Motor neuron (in vitro differentiated cells): Measurements from ENCODE around the gene FLNB. TPM values are rescaled to one million over a fixed set of nuclear protein-coding genes. Genes with fewer than 3 reads are reported as not detected.
A peak's percentile ranks its signal among the peaks of the same experiment; 100 is the strongest.

ENCODE experiments used
- ATAC-seq, 8 experiments: fragments of 200-7000 bp; cut with Tn5 transposase; replicated peaks in 6 of 8; 2 replicates each; pipeline ENCODE4 v1.8.0; 2021; ENCODE audit warnings: mild to moderate bottlenecking in 8 of 8, moderate library complexity in 8 of 8
- H3K27ac ChIP-seq, 2 donors: fragments of 250-450 bp; sonication (Bioruptor Pico); 2 replicates each; pipeline ENCODE4 v1.9.0; 2021; ENCODE audit warnings: antibody characterized with exemption in 2 of 2, mild to moderate bottlenecking in 2 of 2, moderate library complexity in 1 of 2
- H3K4me1 ChIP-seq, 2 donors: fragments of 250-450 bp; sonication (Bioruptor Pico); replicated peaks in 1 of 2; 2 replicates each; pipeline ENCODE4 v1.6.1; 2021; ENCODE audit warnings: antibody characterized with exemption in 2 of 2, mild to moderate bottlenecking in 2 of 2, moderate library complexity in 1 of 2
- H3K4me3 ChIP-seq, 5 donors: fragments of 250-450 bp; sonication (Bioruptor Pico); 2 replicates each; pipeline ENCODE4 v1.9.0; 2021; ENCODE audit warnings: antibody characterized with exemption in 5 of 5, mild to moderate bottlenecking in 5 of 5, moderate library complexity in 4 of 5
- WGBS, 10 experiments: fragments of 450-650 bp; shearing (Covaris generic); methylation state at CpG; one replicate each; pipeline ENCODE4 v1.0.0; 2022; 5-methylcytosine and 5-hydroxymethylcytosine counted together
- in situ Hi-C, 9 experiments: fragments of 400-800 bp; cut with MboI; loops; one replicate each; pipeline ENCODE4 v1.15.0; 2021; ENCODE audit warnings: low sequenced_read_pairs in 9 of 9, low pct_unique_long_range_greater_than_20kb in 2 of 9; ENCODE audit not compliant: unreplicated experiment in 9 of 9
- total RNA-seq, 8 experiments: library from RNA; unstranded; fragments of 300-600 nt; gene quantifications; 2 replicates each; pipeline versions ENCODE4 v1.2.3 to v1.2.4, GENCODE V29; 2022

The FLNB gene
- total RNA-seq, 8 experiments from 2014 or later = 8.3 to 310 (median 53.5) TPM

DNA sequence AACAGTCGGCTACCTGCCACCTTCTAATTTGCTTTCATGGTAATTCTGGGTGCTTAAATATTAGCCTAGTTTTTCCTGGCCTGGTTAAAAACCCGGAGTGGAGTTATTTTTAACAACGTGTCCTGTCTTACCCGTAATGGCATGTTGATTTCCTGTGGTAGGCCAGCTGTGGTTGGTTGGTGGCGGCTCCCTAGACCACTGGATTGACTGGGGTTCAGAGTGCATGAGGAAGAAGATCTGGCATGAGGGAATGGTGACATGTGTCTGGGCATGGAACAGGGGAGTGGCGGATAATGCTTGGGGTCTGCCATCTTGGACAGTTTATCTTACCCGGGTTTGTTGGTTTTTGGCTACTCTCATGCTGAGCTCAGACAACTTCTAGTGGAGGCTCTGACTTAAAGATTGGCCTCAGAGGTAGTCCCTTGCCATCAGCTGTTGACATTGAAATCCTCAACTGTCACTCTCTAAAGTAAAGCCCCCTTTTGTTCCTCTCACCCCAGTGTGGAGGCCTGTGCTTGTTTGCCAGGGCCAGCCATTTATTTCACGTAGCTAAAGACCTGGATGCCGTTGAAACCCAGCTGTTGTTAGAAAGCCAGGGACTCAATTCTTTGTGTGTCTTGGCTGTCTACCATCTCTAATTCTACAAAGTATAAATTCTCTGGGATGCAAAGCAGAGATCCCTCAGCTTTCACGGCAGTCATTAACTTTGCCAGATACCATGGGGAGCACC lies 121.0 kb downstream of the FLNB start:
- peak in 1 of 8 experiments; percentile 86 for ATAC-seq
- in situ Hi-C loops = no loop called here
- Histone ChIP-seq H3K4me1 (no peaks in the 10 kb centered on the region), H3K4me3 (no peak overlapping the region), H3K27ac (no peak overlapping the region)
- WGBS, 10 experiments = 84 to 100% (median 98%) methylated on average over 1 to 9 of the region's 10 CpGs

DNA sequence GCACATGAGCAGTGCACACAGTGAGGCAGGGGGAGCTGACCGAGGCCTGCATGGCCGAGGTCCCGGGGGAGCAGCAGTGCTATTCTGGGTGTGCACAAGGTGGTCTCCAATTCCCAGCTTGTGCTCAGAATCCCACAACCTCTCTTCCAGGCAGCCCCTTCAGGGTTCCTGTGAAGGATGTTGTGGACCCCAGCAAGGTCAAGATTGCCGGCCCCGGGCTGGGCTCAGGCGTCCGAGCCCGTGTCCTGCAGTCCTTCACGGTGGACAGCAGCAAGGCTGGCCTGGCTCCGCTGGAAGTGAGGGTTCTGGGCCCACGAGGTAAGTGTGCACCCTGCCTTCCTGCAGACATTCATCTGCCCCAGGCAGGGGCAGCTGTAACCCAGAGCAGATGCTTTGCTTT lies 122.4 kb downstream of the FLNB start:
- no peak overlapping the region for H3K4me3 ChIP-seq
- WGBS, 10 experiments = 92 to 100% (median 94%) methylated on average over 1 to 6 of the region's 11 CpGs; no CpG with 5 or more reads in 7 of the 10 experiments
- no peak overlapping the region for H3K27ac ChIP-seq
- ATAC-seq = no peak
- H3K4me1 ChIP-seq = no peaks in the 10 kb centered on the region
- in situ Hi-C loops = no loop called here

DNA sequence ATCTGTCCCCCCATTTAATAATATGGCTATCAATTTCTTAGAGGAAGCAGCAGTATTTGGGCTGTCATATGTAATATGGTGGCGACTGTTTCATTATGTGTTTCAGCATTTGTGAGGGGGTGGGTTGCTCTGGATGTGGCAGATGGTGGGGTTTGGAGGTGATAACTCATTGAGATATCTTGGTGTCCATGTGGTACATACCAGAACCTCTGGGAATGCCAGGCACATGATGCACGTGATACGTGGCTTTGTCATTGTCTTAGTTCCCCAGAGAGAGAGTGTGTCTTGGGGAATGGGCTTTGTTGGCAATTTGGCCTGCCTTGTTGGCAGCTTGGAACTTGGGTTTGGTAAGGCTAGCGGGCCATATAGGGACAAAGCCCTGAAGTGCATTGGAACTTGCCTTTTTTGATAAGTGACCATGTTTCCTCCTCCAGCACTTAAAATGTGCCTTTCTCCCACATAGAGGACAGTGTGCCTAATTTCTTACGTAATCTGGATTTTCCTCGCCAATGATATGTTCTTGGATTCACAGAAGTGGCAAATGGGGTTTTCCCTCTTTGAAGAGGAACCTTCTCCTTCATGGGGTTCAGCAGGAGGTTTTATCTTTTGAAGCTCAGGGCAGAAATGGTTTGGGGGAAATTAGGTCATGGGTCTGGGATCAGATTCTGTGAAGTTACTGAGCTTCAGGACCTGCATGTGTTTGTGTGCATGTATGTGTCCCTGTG lies 123.0 kb downstream of the FLNB start:
- in situ Hi-C loops = no loop called here
- no peak overlapping the region for H3K27ac ChIP-seq
- 85 to 100% (median 94%) methylated on average over 2 to 5 of the region's 6 CpGs; no CpG with 5 or more reads in 3 of the 10 experiments for WGBS, 10 experiments
- ATAC-seq = no peak
- H3K4me3 ChIP-seq = no peak overlapping the region
- no peaks in the 10 kb centered on the region for H3K4me1 ChIP-seq

DNA sequence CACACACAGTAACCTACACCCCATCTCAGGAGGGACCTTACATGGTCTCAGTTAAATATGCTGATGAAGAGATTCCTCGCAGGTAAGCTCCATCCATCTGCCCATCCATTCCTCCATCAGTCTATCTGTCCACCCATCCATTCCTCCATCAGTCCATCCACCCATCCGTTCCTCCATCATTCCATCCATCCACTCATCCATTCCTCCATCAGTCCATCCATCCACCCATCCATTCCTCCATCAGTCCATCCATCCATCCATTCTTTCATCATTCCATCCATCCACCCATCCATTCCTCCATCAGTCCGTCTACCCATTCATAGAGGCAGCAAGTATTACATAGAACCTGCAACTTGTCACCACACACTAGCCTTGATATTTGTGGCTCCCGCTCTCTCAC lies 124.6 kb downstream of the FLNB start:
- H3K4me3 ChIP-seq = no peak overlapping the region
- no peak overlapping the region for H3K27ac ChIP-seq
- no peaks in the 10 kb centered on the region for H3K4me1 ChIP-seq
- WGBS, 10 experiments = 83 to 100% (median 100%) methylated on average over 1 to 4 of the region's 4 CpGs; no CpG with 5 or more reads in 1 of the 10 experiments
- in situ Hi-C loops = no loop called here
- ATAC-seq = no peak

DNA sequence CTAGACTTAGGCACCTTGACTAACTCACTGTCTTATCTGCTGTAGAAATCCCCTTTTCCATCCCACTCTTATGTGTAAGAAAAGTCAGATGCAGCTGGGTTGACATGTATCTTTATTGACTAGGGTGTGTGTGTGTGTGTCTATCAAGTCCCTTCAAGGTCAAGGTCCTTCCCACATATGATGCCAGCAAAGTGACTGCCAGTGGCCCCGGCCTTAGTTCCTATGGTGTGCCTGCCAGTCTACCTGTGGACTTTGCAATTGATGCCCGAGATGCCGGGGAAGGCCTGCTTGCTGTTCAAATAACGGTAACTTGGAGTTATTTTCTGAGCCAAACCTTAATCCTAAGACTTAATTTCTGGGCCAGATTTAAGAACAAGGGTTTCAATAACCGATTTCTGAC lies 126.2 kb downstream of the FLNB start:
- Histone ChIP-seq H3K4me1 (no peaks in the 10 kb centered on the region), H3K4me3 (no peak overlapping the region), H3K27ac (no peak overlapping the region)
- ATAC-seq = no peak
- WGBS, 10 experiments = 80 to 100% (median 94%) methylated on average over 1 to 5 of the region's 5 CpGs; no CpG with 5 or more reads in 3 of the 10 experiments
- in situ Hi-C loops = no loop called here

DNA sequence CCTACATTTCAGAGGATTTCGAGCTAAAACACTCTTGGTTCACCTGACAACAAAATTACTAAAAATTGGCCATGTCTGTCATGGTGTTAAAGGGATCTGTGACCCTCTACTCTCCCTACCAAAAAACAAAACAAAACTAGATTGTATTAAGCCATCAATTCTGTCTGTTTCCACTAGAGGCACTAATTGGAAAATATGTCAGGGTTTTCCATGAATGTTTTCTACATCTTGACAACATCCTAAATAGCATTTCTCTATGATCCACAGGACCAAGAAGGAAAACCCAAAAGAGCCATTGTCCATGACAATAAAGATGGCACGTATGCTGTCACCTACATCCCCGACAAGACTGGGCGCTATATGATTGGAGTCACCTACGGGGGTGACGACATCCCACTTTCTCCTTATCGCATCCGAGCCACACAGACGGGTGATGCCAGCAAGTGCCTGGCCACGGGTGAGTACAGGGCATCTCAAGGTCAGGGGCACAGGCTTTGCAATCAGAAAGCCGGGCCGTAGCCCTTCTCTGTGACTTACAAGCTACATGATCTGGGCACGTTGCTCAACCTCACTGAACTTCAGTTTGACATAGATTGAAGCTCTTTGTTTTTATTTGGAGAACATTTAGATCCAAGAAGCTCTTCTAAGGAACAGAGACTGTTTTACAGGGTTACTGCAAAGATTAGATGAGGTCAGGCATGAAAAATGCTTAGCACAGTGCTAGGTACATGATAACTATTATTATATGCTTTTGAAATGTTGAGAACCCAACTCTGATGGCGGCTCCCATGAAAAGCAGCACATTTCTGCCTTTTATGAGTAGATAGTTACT lies 127.7 kb downstream of the FLNB start:
- in situ Hi-C loops = no loop called here
- ATAC-seq = no peak
- 83 to 98% (median 94%) methylated on average over 2 to 11 of the region's 14 CpGs; no CpG with 5 or more reads in 2 of the 10 experiments for WGBS, 10 experiments

DNA sequence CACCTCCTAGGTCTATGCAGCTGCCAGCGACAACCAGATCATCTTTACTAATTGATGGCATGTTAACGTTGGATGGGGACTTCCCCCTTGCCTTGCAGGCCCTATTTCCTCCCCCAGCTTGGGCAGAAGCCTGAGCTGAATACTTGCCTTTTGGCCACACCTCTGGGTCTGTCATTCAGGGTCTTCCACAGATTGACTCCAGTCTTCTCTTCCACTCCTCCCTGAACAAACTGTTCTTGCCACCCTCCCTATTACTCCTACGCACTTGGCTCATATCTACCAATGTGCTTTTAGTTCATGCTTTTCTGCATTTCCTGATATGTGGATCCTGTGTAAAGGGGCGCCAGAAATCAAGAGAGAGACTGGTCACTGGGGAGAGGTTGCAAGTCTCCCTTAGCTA lies 129.1 kb downstream of the FLNB start:
- no peaks in the 10 kb centered on the region for H3K4me1 ChIP-seq
- no peak overlapping the region for H3K27ac ChIP-seq
- WGBS, 10 experiments = 60 to 100% (median 100%) methylated on average over 1 to 3 of the region's 4 CpGs; no CpG with 5 or more reads in 4 of the 10 experiments
- in situ Hi-C loops = no loop called here
- H3K4me3 ChIP-seq = no peak overlapping the region
- no peak for ATAC-seq

More for the DNA sequence above, 127.7 kb downstream of the FLNB start:
- no peaks in the 10 kb centered on the region for H3K4me1 ChIP-seq
- H3K4me3 ChIP-seq = no peak overlapping the region
- H3K27ac ChIP-seq = no peak overlapping the region

DNA sequence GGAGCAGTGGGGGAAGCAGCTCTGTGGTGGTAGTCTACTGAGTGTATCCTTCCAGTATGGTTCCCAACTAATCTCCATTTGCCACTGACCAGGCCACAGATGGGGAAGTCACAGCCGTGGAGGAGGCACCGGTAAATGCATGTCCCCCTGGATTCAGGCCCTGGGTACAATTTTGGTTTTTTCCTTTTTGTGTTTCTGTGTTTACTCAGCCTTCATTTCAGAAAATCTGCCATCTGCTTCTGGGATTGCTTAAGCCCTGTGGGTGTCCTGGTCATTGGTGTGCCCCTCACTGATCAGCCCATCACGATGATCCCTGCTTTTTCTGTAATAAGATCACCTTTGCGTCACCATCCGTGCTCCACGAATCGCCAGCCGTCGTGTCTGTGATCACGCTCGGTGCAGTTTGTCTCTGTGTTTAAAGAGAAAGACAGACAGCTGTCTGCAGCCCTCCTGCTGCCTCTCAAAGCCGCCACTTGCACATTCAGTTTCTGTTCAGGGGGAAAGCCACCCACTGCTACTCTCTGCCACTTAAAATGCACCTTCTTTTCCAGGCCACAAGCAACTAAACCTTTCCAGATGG lies 133.6 kb downstream of the FLNB start:
- WGBS, 10 experiments = 60 to 96% (median 89%) methylated on average over 1 to 12 of the region's 12 CpGs; no CpG with 5 or more reads in 2 of the 10 experiments
- ATAC-seq = no peak
- Histone ChIP-seq H3K27ac (no peak overlapping the region), H3K4me1 (no peaks in the 10 kb centered on the region), H3K4me3 (no peak overlapping the region)
- in situ Hi-C loops = no loop called here

DNA sequence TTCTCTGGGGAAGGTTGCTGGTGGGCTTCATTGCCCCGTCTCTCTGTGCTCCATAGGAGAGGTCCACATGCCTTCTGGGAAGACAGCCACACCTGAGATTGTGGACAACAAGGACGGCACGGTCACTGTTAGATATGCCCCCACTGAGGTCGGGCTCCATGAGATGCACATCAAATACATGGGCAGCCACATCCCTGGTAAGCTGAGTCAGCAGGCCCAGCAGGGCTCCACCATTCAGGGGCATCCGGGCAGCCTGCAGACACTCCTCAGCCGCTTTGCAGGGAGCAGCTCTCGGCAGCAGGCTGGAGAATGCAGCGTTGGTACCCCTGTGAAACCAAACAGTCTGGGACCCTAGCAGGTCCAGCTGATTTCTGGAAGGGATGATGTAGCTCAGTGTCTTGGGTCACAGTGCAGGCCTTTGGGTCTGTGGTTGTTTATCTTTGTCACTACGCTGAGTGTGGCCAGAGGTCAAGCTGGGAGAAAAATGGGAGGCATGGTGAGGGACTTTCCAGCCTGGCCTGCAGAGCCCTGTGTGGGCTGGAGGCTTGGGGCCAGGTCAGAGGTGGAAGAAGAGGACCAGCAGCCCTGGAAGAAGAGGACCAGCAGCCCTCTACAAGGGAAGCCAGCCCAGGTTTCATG lies 135.3 kb downstream of the FLNB start:
- in situ Hi-C loops = no loop called here
- 80 to 100% (median 100%) methylated on average over 1 to 6 of the region's 9 CpGs; no CpG with 5 or more reads in 3 of the 10 experiments for WGBS, 10 experiments
- ATAC-seq = no peak

GRCh38 chr3:58144478-58145325 lies 136.5 kb downstream of the FLNB start:
- ATAC-seq = peak in 2 of 8 experiments; percentile 10 to 59
- Histone ChIP-seq H3K4me1 (no peaks in the 10 kb centered on the region), H3K4me3 (no peak overlapping the region), H3K27ac (no peak overlapping the region)
- WGBS, 10 experiments = 51 to 100% (median 82%) methylated on average over 1 to 7 of the region's 7 CpGs
- in situ Hi-C loops = no loop called here

More for the DNA sequence above, 135.3 kb downstream of the FLNB start:
- Histone ChIP-seq H3K27ac (no peak overlapping the region), H3K4me1 (no peaks in the 10 kb centered on the region), H3K4me3 (no peak overlapping the region)

DNA sequence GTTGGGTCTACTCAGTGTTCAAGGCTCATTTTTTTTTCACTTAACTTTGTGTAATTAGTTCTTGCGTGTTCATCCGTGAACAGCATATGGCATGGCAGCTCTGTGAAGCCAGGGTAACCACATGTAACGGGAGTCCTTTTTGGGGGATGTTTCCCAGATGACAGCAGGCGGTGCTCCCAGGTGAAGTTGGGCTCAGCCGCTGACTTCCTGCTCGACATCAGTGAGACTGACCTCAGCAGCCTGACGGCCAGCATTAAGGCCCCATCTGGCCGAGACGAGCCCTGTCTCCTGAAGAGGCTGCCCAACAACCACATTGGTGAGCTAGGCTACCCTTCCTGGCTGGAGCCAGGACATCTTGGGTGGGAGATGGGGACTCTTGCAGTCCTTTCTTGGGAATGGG lies 139.8 kb downstream of the FLNB start:
- in situ Hi-C loops = no loop called here
- WGBS, 10 experiments = 80 to 100% (median 100%) methylated on average over 1 to 9 of the region's 9 CpGs; no CpG with 5 or more reads in 1 of the 10 experiments
- no peaks in the 10 kb centered on the region for H3K4me1 ChIP-seq
- no peak for ATAC-seq
- H3K27ac ChIP-seq = no peak overlapping the region
- no peak overlapping the region for H3K4me3 ChIP-seq
